Measurements from ENCODE around the gene UGT1A10.
"Not testable (repeated sequence)": the region's sequence is repeated elsewhere in the genome, so short reads cannot be mapped to it uniquely, and the experiment has no call there.

UGT1A10 gene

DNA sequence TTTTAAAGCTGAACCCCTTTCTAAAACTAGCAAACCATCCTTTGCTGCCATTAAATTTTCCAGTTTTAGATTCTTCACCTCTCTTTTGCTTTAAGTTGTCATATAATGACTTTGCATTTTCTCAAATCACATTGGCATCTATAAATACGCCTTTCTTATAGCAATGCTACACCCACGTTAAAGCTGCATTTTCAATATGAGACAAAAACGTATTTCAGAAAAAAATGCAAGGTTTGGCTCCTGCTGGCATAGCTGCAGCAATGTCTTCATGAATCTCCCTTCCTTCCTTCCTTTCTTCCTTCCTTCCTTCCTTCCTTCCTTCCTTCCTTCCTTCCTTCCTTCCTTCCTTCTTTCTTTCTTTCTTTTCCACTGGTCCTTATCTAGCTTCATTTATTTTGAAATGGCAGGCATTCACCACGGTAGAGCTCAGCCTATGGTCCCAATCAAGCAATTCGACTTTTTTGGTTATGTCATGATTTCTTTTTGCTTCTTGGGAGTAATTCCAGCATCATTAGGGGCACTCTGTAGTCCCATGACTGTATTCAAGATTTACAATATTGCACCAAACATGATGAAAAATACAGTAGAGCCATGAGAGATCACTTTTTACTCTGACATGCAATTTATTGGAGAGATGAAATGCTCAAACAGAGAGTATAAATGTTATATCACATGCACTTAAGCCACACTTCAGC lies 8.8 kb upstream of the UGT1A10 start:
- Mint-ChIP-seq H3K27ac (no peak overlapping the region), H3K9me3 (peaks cover 24% of the 10 kb centered on the region), H3K27me3 (no peaks in the 10 kb centered on the region), H3K4me1 (ENCODE audit: low read depth) (no peaks in the 10 kb centered on the region), H3K4me3 (no peak overlapping the region), H3K36me3 (ENCODE audit: low read depth) (no peaks in the 10 kb centered on the region)
- intact Hi-C loops (cut with micrococcal nuclease): no loop called here

DNA sequence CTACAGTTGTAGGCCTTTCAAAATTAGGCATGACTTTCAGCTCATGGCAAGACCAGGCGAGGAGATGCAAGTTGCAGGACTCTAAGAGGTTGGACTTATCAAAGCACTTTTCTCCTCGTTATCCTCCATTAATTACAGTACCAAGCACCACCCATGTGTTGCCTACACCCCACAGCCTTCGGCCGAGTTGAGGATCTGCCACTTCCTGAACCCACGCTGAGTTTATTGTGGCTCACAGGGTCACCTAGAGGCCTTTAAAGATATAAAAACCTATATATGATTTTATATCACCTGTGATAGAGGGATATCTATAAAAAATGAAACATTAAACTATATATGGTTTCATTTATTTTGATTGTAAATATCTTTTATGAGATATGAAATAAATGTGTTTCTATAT lies 2.6 kb downstream of the UGT1A10 start:
- H3K36me3 Mint-ChIP-seq (ENCODE audit: low read depth): no peaks in the 10 kb centered on the region
- intact Hi-C loops (cut with micrococcal nuclease): no loop called here

DNA sequence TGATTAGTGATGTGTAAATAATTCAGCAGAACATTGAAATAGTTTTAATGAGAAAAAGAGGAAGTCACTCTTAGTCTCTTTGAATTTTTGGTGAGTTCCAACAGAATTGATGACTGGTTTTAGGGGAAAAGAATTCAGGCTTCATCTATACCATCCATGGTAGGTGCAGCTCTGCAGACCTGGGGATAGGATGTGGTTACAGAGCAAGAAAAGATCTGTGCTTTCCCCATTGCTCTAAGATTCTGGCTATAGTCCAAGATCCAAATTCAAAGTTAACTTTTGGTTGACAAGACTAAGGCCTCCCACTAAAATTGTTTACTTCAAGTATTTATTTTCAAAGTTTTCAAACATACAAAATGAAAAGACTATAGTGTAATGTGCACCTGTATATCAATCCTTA lies 3.6 kb downstream of the UGT1A10 start:
- no peaks in the 10 kb centered on the region for H3K36me3 Mint-ChIP-seq (ENCODE audit: low read depth)
- intact Hi-C loops (cut with micrococcal nuclease): no loop called here
- no peak overlapping the region for H3K4me3 Mint-ChIP-seq
- H3K27ac Mint-ChIP-seq: no peak overlapping the region
- H3K4me1 Mint-ChIP-seq (ENCODE audit: low read depth): no peaks in the 10 kb centered on the region
- H3K9me3 Mint-ChIP-seq: no peaks in the 10 kb centered on the region
- H3K27me3 Mint-ChIP-seq: no peaks in the 10 kb centered on the region

More for the DNA sequence above, 2.6 kb downstream of the UGT1A10 start:
- Mint-ChIP-seq H3K9me3 (no peaks in the 10 kb centered on the region), H3K27me3 (no peaks in the 10 kb centered on the region), H3K27ac (no peak overlapping the region), H3K4me3 (no peak overlapping the region), H3K4me1 (ENCODE audit: low read depth) (no peaks in the 10 kb centered on the region)

DNA sequence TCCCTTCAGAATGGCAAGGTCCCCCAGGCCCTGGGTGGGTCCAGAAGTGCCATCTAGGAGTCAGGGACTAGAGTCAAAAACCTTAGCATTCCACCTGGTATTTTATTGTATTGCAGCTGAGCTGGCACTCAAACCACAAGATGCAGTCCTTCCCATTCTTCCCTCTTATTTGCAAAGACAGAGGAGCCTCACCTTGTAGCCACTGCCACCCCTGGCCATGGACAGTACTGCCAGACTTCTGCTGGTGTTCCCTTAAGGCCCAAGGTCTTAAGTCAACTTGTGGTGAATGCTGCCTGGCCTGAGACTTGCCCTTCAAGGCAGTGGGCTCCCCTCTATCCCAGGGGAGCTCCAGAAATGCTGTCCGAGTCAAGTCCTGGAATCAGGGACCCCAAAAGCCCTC lies 6.9 kb downstream of the UGT1A10 start:
- no peak overlapping the region for H3K27ac Mint-ChIP-seq
- H3K4me1 Mint-ChIP-seq (ENCODE audit: low read depth): no peaks in the 10 kb centered on the region

DNA sequence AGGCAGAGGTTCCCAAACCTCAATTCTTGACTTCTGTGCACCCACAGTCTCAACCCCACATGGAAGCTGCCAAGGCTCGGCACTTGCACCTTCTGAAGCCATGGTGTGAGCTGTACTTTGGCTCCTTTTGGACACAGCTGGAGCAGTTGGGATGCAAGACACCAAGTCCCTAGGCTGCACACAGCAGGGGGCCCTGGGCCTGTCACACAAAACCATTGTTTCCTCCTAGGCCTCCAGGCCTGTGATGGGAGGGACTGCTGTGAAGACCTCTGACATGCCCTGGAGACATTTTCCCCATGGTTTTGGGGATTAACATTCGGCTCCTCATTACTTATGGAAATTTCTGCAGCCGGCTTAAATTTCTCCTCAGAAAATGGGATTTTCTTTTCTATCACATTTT lies 9.8 kb downstream of the UGT1A10 start:
- H3K36me3 Mint-ChIP-seq (ENCODE audit: low read depth); H3K4me3 Mint-ChIP-seq; H3K27me3 Mint-ChIP-seq; intact Hi-C loops (cut with micrococcal nuclease); H3K4me1 Mint-ChIP-seq (ENCODE audit: low read depth); H3K27ac Mint-ChIP-seq: not testable (repeated sequence)
- H3K9me3 Mint-ChIP-seq: peaks cover 18% of the 10 kb centered on the region

More for the DNA sequence above, 6.9 kb downstream of the UGT1A10 start:
- intact Hi-C loops (cut with micrococcal nuclease): no loop called here
- Mint-ChIP-seq H3K27me3 (no peaks in the 10 kb centered on the region), H3K36me3 (ENCODE audit: low read depth) (no peaks in the 10 kb centered on the region), H3K9me3 (peaks cover 18% of the 10 kb centered on the region), H3K4me3 (no peak overlapping the region)

DNA sequence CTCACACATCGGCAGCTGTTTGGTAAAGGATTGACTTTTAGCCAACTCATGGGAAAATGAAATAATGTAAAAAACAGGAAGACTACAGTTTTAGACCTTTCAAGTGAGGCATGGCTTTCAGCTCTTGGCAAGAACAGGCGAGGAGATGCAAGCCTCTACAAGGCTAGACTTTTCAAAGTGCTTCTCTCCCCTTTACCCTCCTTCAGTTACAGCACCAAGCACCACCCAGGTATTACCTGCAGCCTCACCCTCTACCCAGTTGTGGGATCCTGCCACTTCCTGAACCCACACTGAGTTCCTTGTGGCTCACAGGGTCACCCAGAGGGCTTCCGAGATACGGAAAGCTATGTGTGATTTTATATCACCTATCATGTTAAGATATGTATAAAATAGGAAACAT lies 14.7 kb downstream of the UGT1A10 start:
- Mint-ChIP-seq H3K4me1 (ENCODE audit: low read depth) (no peaks in the 10 kb centered on the region), H3K36me3 (ENCODE audit: low read depth) (no peaks in the 10 kb centered on the region), H3K27ac (no peak overlapping the region), H3K9me3 (peaks cover 11% of the 10 kb centered on the region), H3K4me3 (no peak overlapping the region), H3K27me3 (no peaks in the 10 kb centered on the region)
- intact Hi-C loops (cut with micrococcal nuclease): no loop called here

DNA sequence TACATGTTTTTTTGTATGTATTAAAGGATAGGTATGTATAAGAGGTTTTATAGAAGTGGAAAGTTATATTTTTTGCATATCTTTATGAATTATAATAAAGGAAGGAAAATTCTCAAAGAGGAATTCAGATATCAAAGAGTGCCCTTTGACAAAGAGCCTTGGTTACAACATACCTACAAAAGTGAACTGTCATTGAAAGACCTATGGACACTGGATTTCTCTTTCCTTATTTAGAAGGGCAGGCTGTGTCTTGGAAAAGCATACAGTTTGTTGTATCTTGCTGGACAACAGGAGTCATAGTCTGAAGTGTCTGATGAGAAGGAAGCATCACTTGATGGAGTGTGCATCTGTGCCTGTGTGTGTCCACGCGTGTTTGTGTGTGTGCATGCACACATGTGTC lies 15.2 kb downstream of the UGT1A10 start:
- Mint-ChIP-seq H3K27ac (no peak overlapping the region), H3K4me3 (no peak overlapping the region), H3K4me1 (ENCODE audit: low read depth) (no peaks in the 10 kb centered on the region), H3K9me3 (peaks cover 7% of the 10 kb centered on the region), H3K36me3 (ENCODE audit: low read depth) (no peaks in the 10 kb centered on the region), H3K27me3 (no peaks in the 10 kb centered on the region)
- intact Hi-C loops (cut with micrococcal nuclease): no loop called here

DNA sequence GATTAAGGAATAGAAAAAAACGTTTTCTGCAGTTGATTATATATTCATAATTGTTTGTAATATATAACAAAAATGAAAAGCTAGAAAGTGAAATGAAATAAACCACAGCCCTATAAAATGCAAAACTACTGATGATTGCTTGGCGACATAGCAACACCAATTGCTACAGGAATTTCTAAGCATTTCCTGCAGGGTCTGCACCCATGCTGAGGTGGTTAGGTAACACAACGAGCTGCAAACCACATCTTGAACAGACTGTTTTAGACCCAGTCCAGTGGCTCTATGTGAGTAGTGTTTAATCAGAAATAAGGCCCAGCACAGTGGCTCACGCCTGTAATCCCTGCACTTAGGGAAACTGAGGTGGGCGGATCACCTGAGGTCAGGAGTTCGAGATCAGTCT lies 18.3 kb downstream of the UGT1A10 start:
- no peaks in the 10 kb centered on the region for H3K36me3 Mint-ChIP-seq (ENCODE audit: low read depth)
- no peak overlapping the region for H3K27ac Mint-ChIP-seq
- H3K4me3 Mint-ChIP-seq: no peak overlapping the region
- no peaks in the 10 kb centered on the region for H3K4me1 Mint-ChIP-seq (ENCODE audit: low read depth)
- H3K9me3 Mint-ChIP-seq: no peaks in the 10 kb centered on the region
- no peaks in the 10 kb centered on the region for H3K27me3 Mint-ChIP-seq
- intact Hi-C loops (cut with micrococcal nuclease): no loop called here

DNA sequence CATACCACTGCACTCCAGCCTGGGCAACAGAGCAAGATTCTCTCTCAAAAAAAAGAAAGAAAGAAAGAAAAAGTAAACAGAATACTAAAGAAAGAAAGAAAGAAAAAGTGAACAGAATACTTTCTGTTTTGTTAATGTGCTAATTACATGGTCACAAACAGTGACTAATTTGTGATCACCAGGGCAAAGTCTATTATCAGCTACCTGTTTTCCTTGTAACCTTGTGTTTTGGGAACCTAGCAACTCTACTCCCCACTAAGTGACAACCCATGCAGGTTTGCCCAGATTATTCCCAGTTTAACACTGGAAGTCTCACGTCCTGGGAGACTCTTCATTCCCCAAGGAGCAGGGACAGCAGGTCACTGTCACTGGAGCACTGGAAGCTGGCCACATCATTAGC lies 18.8 kb downstream of the UGT1A10 start:
- H3K4me1 Mint-ChIP-seq (ENCODE audit: low read depth): no peaks in the 10 kb centered on the region
- intact Hi-C loops (cut with micrococcal nuclease): no loop called here
- H3K9me3 Mint-ChIP-seq: no peaks in the 10 kb centered on the region
- H3K36me3 Mint-ChIP-seq (ENCODE audit: low read depth): no peaks in the 10 kb centered on the region
- H3K4me3 Mint-ChIP-seq: no peak overlapping the region
- no peak overlapping the region for H3K27ac Mint-ChIP-seq
- H3K27me3 Mint-ChIP-seq: no peaks in the 10 kb centered on the region

DNA sequence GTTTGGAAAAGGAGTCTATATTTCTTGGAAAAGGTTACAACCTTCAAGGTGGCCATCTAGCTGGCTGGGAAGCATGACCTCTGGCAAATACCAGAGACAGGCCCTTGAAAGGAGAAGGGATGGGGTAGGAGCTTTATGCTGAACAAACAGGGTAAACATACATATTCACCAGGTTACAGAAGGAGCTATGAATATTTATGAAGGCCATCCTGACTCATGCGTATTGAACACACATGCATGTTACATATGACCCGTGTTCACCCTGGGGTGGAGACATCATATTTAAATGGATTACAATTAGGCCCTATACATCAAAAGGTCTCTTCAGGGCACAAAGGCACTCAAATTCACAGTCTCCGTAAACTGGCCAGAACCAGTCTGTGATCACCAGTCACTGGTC lies 19.7 kb downstream of the UGT1A10 start:
- H3K27ac Mint-ChIP-seq; H3K4me1 Mint-ChIP-seq (ENCODE audit: low read depth); intact Hi-C loops (cut with micrococcal nuclease): not testable (repeated sequence)

DNA sequence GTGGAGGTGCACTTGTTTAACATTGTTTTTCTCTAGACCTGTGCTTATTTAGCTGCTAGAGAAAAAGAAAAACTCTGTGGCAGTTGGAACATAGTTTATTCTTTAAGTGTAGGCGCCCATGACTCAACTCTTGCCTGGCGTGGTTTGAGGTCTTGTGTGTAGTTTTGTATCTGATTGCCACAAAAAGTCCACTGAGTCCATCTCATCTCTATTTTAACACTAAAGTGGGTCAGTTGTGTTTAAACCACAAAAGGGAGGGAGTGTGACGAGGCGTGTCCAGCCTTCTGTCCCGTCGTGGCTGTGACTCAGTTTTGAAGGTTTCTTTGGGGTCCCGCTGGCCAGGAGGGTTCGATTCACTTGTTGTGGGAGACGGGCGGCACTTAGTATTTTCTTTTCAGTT lies 20.2 kb downstream of the UGT1A10 start:
- intact Hi-C loops (cut with micrococcal nuclease): no loop called here
- no peaks in the 10 kb centered on the region for H3K27me3 Mint-ChIP-seq
- H3K36me3 Mint-ChIP-seq (ENCODE audit: low read depth): no peaks in the 10 kb centered on the region

More for the DNA sequence above, 19.7 kb downstream of the UGT1A10 start:
- not testable (repeated sequence) for H3K4me3 Mint-ChIP-seq; H3K9me3 Mint-ChIP-seq; H3K36me3 Mint-ChIP-seq (ENCODE audit: low read depth); H3K27me3 Mint-ChIP-seq

DNA sequence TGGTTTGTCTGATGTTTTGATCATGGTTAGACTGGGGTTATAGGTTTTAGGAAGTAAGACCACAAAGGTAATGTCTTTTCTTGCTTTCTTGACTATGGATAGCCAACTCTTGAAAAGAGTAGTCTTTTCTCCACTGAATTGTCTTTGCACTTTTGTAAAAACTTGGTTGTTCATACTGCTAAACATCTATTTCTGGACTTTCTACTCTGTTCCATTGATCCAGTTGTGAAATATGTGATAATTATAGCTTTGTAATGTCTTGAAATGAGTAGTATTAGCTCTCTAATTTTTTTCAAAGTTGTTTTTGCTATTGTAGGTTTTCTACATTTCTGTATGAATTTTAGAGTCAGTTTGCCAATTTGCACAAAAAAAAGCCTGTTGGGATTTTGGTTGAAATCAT lies 22.4 kb downstream of the UGT1A10 start:
- intact Hi-C loops (cut with micrococcal nuclease): no loop called here
- Mint-ChIP-seq H3K4me1 (ENCODE audit: low read depth) (no peaks in the 10 kb centered on the region), H3K36me3 (ENCODE audit: low read depth) (no peaks in the 10 kb centered on the region), H3K27ac (no peak overlapping the region), H3K4me3 (no peak overlapping the region), H3K27me3 (peaks cover 2% of the 10 kb centered on the region), H3K9me3 (no peaks in the 10 kb centered on the region)

More for the DNA sequence above, 20.2 kb downstream of the UGT1A10 start:
- H3K9me3 Mint-ChIP-seq: no peaks in the 10 kb centered on the region
- no peak overlapping the region for H3K4me3 Mint-ChIP-seq
- H3K27ac Mint-ChIP-seq: no peak overlapping the region
- no peaks in the 10 kb centered on the region for H3K4me1 Mint-ChIP-seq (ENCODE audit: low read depth)

DNA sequence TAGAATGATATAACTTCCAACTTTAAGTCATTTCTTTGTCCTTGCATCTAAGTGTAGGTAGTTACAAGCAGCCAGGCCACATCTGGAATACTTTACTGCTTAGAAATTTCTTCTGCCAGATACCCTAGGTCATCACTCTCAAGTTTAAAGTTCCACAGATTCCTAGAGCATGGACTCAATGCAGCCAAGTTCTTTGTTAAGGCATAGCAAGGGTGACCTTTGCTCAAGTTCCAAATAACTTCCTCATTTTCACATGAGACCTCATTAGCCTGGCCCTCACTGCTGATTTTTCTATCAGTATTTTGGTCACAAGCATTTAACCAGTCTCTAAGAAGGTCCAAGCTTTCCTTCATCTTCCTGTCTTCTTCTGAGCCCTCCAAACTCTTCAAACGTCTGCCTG lies 27.7 kb downstream of the UGT1A10 start:
- peaks cover 2% of the 10 kb centered on the region for H3K27me3 Mint-ChIP-seq
- H3K27ac Mint-ChIP-seq: no peak overlapping the region
- no peaks in the 10 kb centered on the region for H3K4me1 Mint-ChIP-seq (ENCODE audit: low read depth)
- intact Hi-C loops (cut with micrococcal nuclease): no loop called here
- H3K36me3 Mint-ChIP-seq (ENCODE audit: low read depth): no peaks in the 10 kb centered on the region
- no peak overlapping the region for H3K4me3 Mint-ChIP-seq
- peaks cover 8% of the 10 kb centered on the region for H3K9me3 Mint-ChIP-seq

DNA sequence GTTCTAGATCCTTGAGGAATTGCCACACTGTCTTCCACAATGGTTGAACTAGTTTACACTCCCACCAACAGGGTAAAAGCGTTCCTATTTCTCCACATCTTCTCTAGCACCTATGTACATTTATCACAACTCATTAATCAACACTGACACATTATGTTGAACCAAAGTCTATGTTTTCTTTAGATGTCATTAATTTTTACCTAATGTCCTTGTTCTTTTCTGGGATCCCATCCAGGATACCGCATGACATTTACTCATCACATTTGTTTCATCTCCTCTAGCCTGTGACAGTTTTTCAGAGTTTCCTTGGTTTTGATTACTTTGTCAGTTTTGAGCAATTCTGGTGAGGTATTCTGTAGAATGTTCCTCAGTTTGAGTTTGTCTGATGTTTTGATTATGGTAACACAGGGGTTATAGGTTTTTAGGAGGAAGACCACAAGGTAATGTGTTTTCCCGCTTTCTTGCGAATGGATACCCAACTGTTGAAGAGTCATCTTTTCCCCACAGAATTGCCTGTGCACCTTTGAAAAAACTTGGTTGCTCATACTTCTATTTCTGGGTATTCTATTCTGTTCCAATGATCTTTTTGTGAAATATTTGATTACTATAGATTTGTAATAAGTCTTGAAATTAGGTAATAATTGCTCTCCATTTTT lies 32.5 kb downstream of the UGT1A10 start:
- intact Hi-C loops (cut with micrococcal nuclease): no loop called here
- no peaks in the 10 kb centered on the region for H3K27me3 Mint-ChIP-seq
- no peaks in the 10 kb centered on the region for H3K4me1 Mint-ChIP-seq (ENCODE audit: low read depth)
- no peak overlapping the region for H3K4me3 Mint-ChIP-seq
- H3K9me3 Mint-ChIP-seq: peaks cover 8% of the 10 kb centered on the region
- H3K27ac Mint-ChIP-seq: no peak overlapping the region
- H3K36me3 Mint-ChIP-seq (ENCODE audit: low read depth): no peaks in the 10 kb centered on the region

All from dendritic cell treated with granulocyte-macrophage colony-stimulating factor and Interleukin-4, amounts not matched to agents 40 ng/mL and 50 ng/mL, for 4 days (primary cell).